Endothelial cell of umbilical vein (primary cell): ENCODE results near the gene CNNM3. TPM values are rescaled to one million over a fixed set of nuclear protein-coding genes. Genes with fewer than 3 reads are reported as not detected.

Source experiments
- BruUV-seq: library from RNA; stranded (reverse); fragments of 400-500 nt; replicated peaks from 2 replicates; lab custom pipeline; 2021; lab: Mats Ljungman, UMichigan
- CTCF ChIA-PET: fragments of 300-600, 350-600 bp; sonication (Branson Sonifier 250); formaldehyde crosslinking; loops from one replicate; lab custom pipeline; 2021; ENCODE audit warnings: antibody characterized with exemption, inconsistent platforms; lab: Charles Lee
- POLR2A ChIA-PET: fragments of 300-600, 350-600 bp; sonication (Branson Sonifier 250); formaldehyde crosslinking; loops from one replicate; lab custom pipeline; 2021; ENCODE audit warnings: antibody characterized with exemption, inconsistent platforms; lab: Charles Lee
- DNase-seq: peaks from one replicate; pipeline ENCODE4 v3.0.0-alpha.2; 2011; ENCODE audit warnings: low read depth, low spot score
- FAIRE-seq: peaks from 2 replicates; lab custom pipeline; 2011; peaks lifted over from hg19 to GRCh38; lab: Jason Lieb, UNC
- H2AFZ ChIP-seq: 2 replicates; pipeline ENCODE4 v1.6.0; 2012; ENCODE audit warnings: low read depth, low read length, control low read depth, inconsistent platforms
- H3K27ac ChIP-seq: 2 replicates; pipeline ENCODE4 v1.5.1; 2011; ENCODE audit warnings: low read depth, mild to moderate bottlenecking, control low read depth, low read length, moderate library complexity; ENCODE audit not compliant: insufficient read depth
- H3K27me3 ChIP-seq, 2 experiments: 2 replicates each; pipeline versions ENCODE4 v1.6.0 to v1.6.1; 2011; ENCODE audit warnings: low read length in 2 of 2, mixed read lengths in 1 of 2; ENCODE audit not compliant: control insufficient read depth in 2 of 2, insufficient read depth in 2 of 2
- H3K36me3 ChIP-seq, 2 experiments: 2 replicates in 1 of 2; 3 replicates in 1 of 2; pipeline ENCODE4 v1.5.1; 2011; ENCODE audit warnings: low read length in 2 of 2, mild to moderate bottlenecking in 1 of 2, moderate library complexity in 1 of 2; ENCODE audit not compliant: control insufficient read depth in 2 of 2, insufficient read depth in 2 of 2; ENCODE audit errors: extremely low read depth in 1 of 2
- H3K4me1 ChIP-seq: 3 replicates; pipeline ENCODE4 v1.5.1; 2011; ENCODE audit warnings: mild to moderate bottlenecking, low read length; ENCODE audit not compliant: control insufficient read depth, insufficient read depth; ENCODE audit errors: extremely low read depth
- H3K4me2 ChIP-seq: 2 replicates; pipeline ENCODE4 v1.6.1; 2011; ENCODE audit warnings: low read length, control low read depth, mixed read lengths; ENCODE audit not compliant: insufficient read depth
- H3K4me3 ChIP-seq, 3 experiments: fragments of 200-600 bp in 1 of 3; sonication (generic), shearing (Covaris generic) in 1 of 3; replicated peaks in 1 of 3; 2 replicates each; pipeline ENCODE4 v1.5.1; 2011 to 2016; ENCODE audit warnings: control low read depth in 3 of 3, low read length in 3 of 3, mild to moderate bottlenecking in 2 of 3, inconsistent platforms in 1 of 3, low read depth in 1 of 3, moderate library complexity in 1 of 3; ENCODE audit not compliant: insufficient read depth in 1 of 3
- H3K79me2 ChIP-seq: 2 replicates; pipeline ENCODE4 v1.6.0; 2012; ENCODE audit warnings: low read length, inconsistent platforms; ENCODE audit not compliant: control insufficient read depth, insufficient read depth
- H3K9ac ChIP-seq: replicated peaks from 2 replicates; pipeline ENCODE3; 2011; ENCODE audit warnings: low read length, control low read depth; ENCODE audit not compliant: insufficient read depth; ENCODE audit errors: extremely low read depth
- H3K9me1 ChIP-seq: replicated peaks from 3 replicates; pipeline ENCODE4 v1.6.0; 2011; ENCODE audit warnings: mild to moderate bottlenecking, low read length; ENCODE audit not compliant: control insufficient read depth, insufficient read depth; ENCODE audit errors: extremely low read depth
- H3K9me3 ChIP-seq: replicated peaks from 2 replicates; pipeline ENCODE4 v1.5.1; 2012; ENCODE audit warnings: low read length, inconsistent platforms; ENCODE audit not compliant: control insufficient read depth, insufficient read depth
- H4K20me1 ChIP-seq: replicated peaks from 2 replicates; pipeline ENCODE3; 2011; ENCODE audit warnings: mild to moderate bottlenecking, low read length; ENCODE audit not compliant: control insufficient read depth, insufficient read depth; ENCODE audit errors: extremely low read depth
- EZH2 ChIP-seq: IDR thresholded peaks from 2 replicates; pipeline ENCODE4 v1.6.1; 2012; ENCODE audit warnings: borderline replicate concordance, low read depth, mild to moderate bottlenecking, moderate library complexity, low read length, inconsistent platforms; ENCODE audit not compliant: severe bottlenecking
- FOS ChIP-seq: IDR thresholded peaks from 2 replicates; pipeline ENCODE4 v1.6.1; 2011; ENCODE audit warnings: mild to moderate bottlenecking, low read length, moderate library complexity, borderline replicate concordance; ENCODE audit not compliant: insufficient read depth
- GATA2 ChIP-seq: IDR thresholded peaks from 2 replicates; pipeline ENCODE4 v1.7.0; 2011; ENCODE audit warnings: low read depth, mild to moderate bottlenecking, moderate library complexity, mixed read lengths, low read length; ENCODE audit not compliant: insufficient read length, insufficient read depth
- JUN ChIP-seq: IDR thresholded peaks from 2 replicates; pipeline ENCODE4 v1.6.1; 2011; ENCODE audit warnings: borderline replicate concordance, low read depth; ENCODE audit not compliant: insufficient read length, insufficient read depth
- MYC ChIP-seq: IDR thresholded peaks from one replicate; pipeline ENCODE4 v1.6.1; 2011; ENCODE audit warnings: mild to moderate bottlenecking, low read depth, low read length
- POLR2A ChIP-seq: IDR thresholded peaks from 2 replicates; pipeline ENCODE4 v1.6.1; 2012; ENCODE audit warnings: low read depth, mild to moderate bottlenecking, control low read depth, low read length
- POLR2AphosphoS5 ChIP-seq: IDR thresholded peaks from 2 replicates; pipeline ENCODE4 v1.6.1; 2012; ENCODE audit warnings: low read depth, mild to moderate bottlenecking, control low read depth, low read length, moderate library complexity; ENCODE audit not compliant: insufficient read depth
- dilution Hi-C: fragments of 300-500 bp; cut with MboI; formaldehyde crosslinking; loops from one replicate; pipeline ENCODE4 v1.15.0; 2019; ENCODE audit warnings: low sequenced_read_pairs; ENCODE audit not compliant: extremely low pct_ligation_motif_present
- intact Hi-C: fragments of 100-400 bp; cut with micrococcal nuclease; formaldehyde crosslinking; loops from one replicate; pipeline ENCODE4 v1.10.0; 2022
- polyA plus RNA-seq, 4 experiments: library from polyadenylated mRNA; depleted of rRNA in 3 of 4; stranded (reverse) in 3 of 4; unstranded in 1 of 4; fragments of >200 nt; gene quantifications; 2 replicates each; pipeline versions ENCODE4 v1.2.1 to v1.2.3, GENCODE V29; 2011 to 2012; ENCODE audit warnings: missing spikeins in 1 of 4
- total RNA-seq: library from RNA; stranded (reverse); gene quantifications from 2 replicates; pipeline ENCODE4 v1.2.3, GENCODE V29; 2021
- TF ChIP-seq, protein P1 (sequence below), 2 donors: IDR thresholded peaks; 1 replicate in 1 of 2; 2 replicates in 1 of 2; pipeline ENCODE4 v1.5.1; 2011; ENCODE audit warnings: low read length in 2 of 2, mild to moderate bottlenecking in 2 of 2, moderate library complexity in 2 of 2, control low read depth in 1 of 2, inconsistent platforms in 1 of 2, low read depth in 1 of 2; ENCODE audit not compliant: insufficient read depth in 1 of 2; ENCODE audit errors: extremely low read depth in 1 of 2
- TF ChIP-seq, protein P2 (sequence below): IDR thresholded peaks from 2 replicates; pipeline ENCODE4 v1.6.1; 2011; ENCODE audit not compliant: insufficient read depth, insufficient read length

CNNM3 gene
- total and polyA plus RNA-seq, 2 donors (not counting 3 experiments of a cell fraction or from before 2014, with no cell fraction given) = 13.0 to 14.9 TPM

DNA sequence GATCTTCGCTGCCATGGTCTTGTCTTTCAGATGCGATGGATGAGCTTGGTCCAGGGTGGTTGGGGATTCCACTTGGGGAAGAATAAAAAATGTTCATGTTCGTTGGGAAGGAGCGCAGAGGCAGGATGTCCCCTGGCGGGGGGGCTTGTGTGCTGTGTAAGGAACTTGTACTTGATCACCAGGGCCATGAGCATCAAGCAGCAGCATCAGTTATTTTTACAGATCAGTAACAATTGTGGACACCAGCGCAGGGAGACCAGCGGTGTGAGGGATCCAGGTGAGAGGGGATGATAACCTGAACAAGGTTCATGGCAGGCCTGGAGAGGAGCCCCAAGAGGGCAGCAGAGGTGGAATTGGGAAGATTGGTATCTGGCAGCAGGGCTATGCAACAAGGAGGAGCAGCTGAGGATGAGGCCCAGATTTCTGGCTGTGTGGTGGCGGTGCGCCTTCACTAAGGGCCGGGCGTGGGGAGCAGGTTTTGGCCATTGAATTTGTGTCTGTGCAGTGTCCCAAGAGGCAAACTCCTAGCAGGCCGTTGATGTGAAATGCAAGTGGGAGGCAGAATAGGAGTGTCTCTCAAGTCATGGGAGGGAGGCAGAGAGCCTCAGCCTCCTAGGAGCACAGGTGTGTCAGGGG lies 3.9 kb downstream of the CNNM3 start:
- Histone ChIP-seq H4K20me1 (no peaks in the 10 kb centered on the region), H3K79me2 (peaks cover 10% of the 10 kb centered on the region), H3K4me1 (peaks cover 13% of the 10 kb centered on the region), H3K4me3 (no peak overlapping the region), H3K9me1 (no peaks in the 10 kb centered on the region), H2AFZ (no peak overlapping the region), H3K36me3 (peaks cover 0 to 2% of the 10 kb centered on the region in 2 experiments), H3K4me2 (no peak overlapping the region), H3K27me3 (no peaks in the 10 kb centered on the region), H3K9ac (no peak overlapping the region), H3K27ac (no peak overlapping the region), H3K9me3 (no peaks in the 10 kb centered on the region)
- TF ChIP-seq MYC (no peak), POLR2A (no peak), POLR2AphosphoS5 (no peak), EZH2 (no peak), FOS (no peak), JUN (no peak), GATA2 (no peak)
- TF ChIP-seq, protein P1, sequence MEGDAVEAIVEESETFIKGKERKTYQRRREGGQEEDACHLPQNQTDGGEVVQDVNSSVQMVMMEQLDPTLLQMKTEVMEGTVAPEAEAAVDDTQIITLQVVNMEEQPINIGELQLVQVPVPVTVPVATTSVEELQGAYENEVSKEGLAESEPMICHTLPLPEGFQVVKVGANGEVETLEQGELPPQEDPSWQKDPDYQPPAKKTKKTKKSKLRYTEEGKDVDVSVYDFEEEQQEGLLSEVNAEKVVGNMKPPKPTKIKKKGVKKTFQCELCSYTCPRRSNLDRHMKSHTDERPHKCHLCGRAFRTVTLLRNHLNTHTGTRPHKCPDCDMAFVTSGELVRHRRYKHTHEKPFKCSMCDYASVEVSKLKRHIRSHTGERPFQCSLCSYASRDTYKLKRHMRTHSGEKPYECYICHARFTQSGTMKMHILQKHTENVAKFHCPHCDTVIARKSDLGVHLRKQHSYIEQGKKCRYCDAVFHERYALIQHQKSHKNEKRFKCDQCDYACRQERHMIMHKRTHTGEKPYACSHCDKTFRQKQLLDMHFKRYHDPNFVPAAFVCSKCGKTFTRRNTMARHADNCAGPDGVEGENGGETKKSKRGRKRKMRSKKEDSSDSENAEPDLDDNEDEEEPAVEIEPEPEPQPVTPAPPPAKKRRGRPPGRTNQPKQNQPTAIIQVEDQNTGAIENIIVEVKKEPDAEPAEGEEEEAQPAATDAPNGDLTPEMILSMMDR (IDR thresholded peaks at IDR 0.05; ENCODE audit: extremely low read depth in 1 of 2, insufficient read depth in 1 of 2, low read depth in 1 of 2, low read length in 2 of 2) = no peak
- TF ChIP-seq, protein P2, sequence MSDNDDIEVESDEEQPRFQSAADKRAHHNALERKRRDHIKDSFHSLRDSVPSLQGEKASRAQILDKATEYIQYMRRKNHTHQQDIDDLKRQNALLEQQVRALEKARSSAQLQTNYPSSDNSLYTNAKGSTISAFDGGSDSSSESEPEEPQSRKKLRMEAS = no peak
- dilution Hi-C loops = no loop called here
- DNase-seq (no peak), FAIRE-seq (no peak)
- CTCF ChIA-PET = interaction anchor here (1.3 kb wide), 1 partner anchor 37 kb away, joined by 3 read pairs; the partner anchor contains the start of gene ANKRD39
- intact Hi-C loops = no loop called here
- POLR2A ChIA-PET = no interaction called here
- BruUV-seq = no TSS peak
